ENCODE data around the gene ST3GAL5. TPM values are rescaled to one million over a fixed set of nuclear protein-coding genes. Genes with fewer than 3 reads are reported as not detected.

Gene ST3GAL5
- total and polyA plus RNA-seq, 10 donors: 18.7 to 124 (median 74.1) TPM

DNA sequence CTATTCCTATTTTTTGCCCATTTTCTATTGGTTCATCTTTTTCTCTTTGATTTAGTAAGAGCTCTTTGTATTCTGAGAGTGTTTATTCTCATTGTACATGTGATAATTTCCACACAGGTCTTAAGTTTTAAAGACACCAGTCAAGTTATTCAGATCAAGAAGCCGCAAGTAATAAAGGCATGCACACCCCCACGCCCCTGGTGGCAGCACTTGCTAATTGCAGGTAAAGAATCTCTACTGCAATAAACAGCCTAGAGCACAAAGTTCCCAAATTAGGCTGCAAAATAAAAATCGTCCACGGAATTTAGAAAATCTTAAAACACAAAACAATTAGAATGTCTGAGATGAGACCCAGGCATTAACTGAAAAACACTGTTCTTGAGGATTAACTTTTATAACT lies 45.2 kb downstream of the ST3GAL5 start:
- intact Hi-C loops (cut with DNase I; ENCODE audit: low total_unique reads): no loop called here
- WGBS, 5 donors: 65 to 86% (median 74%) methylated on average over 4 of the region's 4 CpGs
- no peak for DNase-seq
- peaks cover 0 to 98% (median 62%) of the 10 kb centered on the region in 6 donors for H3K36me3 ChIP-seq
- no peak overlapping the region for H3K27ac ChIP-seq
- no peak for TF ChIP-seq POLR2AphosphoS5 (IDR thresholded peaks at IDR 0.05)
- no peak for TF ChIP-seq POLR2A (IDR thresholded peaks at IDR 0.05)
- TF ChIP-seq, protein P1, sequence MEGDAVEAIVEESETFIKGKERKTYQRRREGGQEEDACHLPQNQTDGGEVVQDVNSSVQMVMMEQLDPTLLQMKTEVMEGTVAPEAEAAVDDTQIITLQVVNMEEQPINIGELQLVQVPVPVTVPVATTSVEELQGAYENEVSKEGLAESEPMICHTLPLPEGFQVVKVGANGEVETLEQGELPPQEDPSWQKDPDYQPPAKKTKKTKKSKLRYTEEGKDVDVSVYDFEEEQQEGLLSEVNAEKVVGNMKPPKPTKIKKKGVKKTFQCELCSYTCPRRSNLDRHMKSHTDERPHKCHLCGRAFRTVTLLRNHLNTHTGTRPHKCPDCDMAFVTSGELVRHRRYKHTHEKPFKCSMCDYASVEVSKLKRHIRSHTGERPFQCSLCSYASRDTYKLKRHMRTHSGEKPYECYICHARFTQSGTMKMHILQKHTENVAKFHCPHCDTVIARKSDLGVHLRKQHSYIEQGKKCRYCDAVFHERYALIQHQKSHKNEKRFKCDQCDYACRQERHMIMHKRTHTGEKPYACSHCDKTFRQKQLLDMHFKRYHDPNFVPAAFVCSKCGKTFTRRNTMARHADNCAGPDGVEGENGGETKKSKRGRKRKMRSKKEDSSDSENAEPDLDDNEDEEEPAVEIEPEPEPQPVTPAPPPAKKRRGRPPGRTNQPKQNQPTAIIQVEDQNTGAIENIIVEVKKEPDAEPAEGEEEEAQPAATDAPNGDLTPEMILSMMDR (IDR thresholded peaks at IDR 0.05 in 8 of 11, conservative IDR thresholded peaks at IDR 0.05 in 3 of 11): peak in 7 of 11 experiments; percentile 11 to 57 (median 41)
- H3K9me3 ChIP-seq: peaks cover 0 to 8% (median 3%) of the 10 kb centered on the region in 8 donors
- no peak overlapping the region for H3K4me3 ChIP-seq
- H3K4me1 ChIP-seq: peaks cover 0 to 53% (median 0%) of the 10 kb centered on the region in 6 donors
- no peaks in the 10 kb centered on the region for H3K27me3 ChIP-seq (replicated peaks in 1 of 7)

DNA sequence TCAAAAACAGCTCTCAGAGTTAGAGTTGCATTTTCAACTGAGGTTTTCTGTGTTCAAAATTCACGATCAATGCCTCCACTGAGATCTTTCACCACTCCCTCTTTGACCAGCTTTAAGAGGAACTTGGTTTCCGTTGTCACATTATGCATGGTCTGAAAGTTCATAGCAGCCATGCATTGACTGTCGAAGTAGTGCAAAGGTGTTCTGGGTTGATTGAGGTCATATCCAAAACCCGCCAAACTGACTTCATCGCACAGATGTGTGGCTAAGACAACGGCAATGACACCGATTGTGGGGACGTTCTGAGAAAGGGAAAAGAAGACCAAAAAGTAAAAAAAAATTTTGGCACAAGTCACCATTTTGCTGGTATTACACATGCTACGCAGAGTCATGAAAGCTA lies 48.7 kb downstream of the ST3GAL5 start:
- TF ChIP-seq, protein P1 (IDR thresholded peaks at IDR 0.05 in 8 of 11, conservative IDR thresholded peaks at IDR 0.05 in 3 of 11): no peak
- no peak for TF ChIP-seq POLR2A (IDR thresholded peaks at IDR 0.05)
- no peak for TF ChIP-seq POLR2AphosphoS5 (IDR thresholded peaks at IDR 0.05)
- Histone ChIP-seq H3K27me3 (replicated peaks in 1 of 7) (no peaks in the 10 kb centered on the region), H3K36me3 (peaks cover 0 to 74% (median 53%) of the 10 kb centered on the region in 6 donors), H3K4me3 (no peak overlapping the region), H3K4me1 (peaks cover 0 to 24% (median 0%) of the 10 kb centered on the region in 6 donors), H3K27ac (peak overlapping the region in 1 of 8 donors; percentile 33), H3K9me3 (peaks cover 0 to 8% (median 3%) of the 10 kb centered on the region in 8 donors)
- intact Hi-C loops (cut with DNase I; ENCODE audit: low total_unique reads): no loop called here
- no peak for DNase-seq
- 72 to 83% (median 79%) methylated on average over 9 of the region's 9 CpGs for whole genome bisulfite sequencing, 5 donors

DNA sequence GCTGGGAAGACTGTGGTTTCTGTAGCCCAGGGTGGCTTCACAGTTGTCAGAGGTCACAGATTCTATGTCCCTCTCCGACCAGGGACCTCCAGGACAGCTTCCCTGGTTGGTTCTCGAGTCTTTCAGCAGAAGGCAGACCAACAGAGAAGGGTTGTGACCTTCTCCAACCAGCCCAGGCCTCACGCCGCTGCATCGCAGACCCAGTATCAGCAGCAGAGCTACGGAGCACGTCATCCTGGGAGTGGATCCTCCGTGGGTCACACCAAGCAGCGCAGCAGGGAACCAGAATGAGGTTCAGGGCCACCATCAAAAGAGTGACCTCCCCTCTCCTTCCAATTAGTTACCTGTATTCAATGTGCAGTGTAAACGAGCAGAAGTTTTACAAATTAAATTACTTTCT lies 49.3 kb downstream of the ST3GAL5 start:
- no peak overlapping the region for H3K4me3 ChIP-seq
- peaks cover 0 to 21% (median 0%) of the 10 kb centered on the region in 6 donors for H3K4me1 ChIP-seq
- H3K36me3 ChIP-seq: peaks cover 0 to 68% (median 47%) of the 10 kb centered on the region in 6 donors
- H3K27ac ChIP-seq: no peak overlapping the region
- DNase-seq: no peak
- H3K9me3 ChIP-seq: peaks cover 0 to 8% (median 3%) of the 10 kb centered on the region in 8 donors
- intact Hi-C loops (cut with DNase I; ENCODE audit: low total_unique reads): no loop called here
- TF ChIP-seq POLR2AphosphoS5 (IDR thresholded peaks at IDR 0.05) (peak in 1 of 3 donors; percentile 5), POLR2A (IDR thresholded peaks at IDR 0.05) (no peak)
- H3K27me3 ChIP-seq (replicated peaks in 1 of 7): no peaks in the 10 kb centered on the region
- 91 to 97% (median 93%) methylated on average over 10 of the region's 10 CpGs for WGBS, 5 donors

DNA sequence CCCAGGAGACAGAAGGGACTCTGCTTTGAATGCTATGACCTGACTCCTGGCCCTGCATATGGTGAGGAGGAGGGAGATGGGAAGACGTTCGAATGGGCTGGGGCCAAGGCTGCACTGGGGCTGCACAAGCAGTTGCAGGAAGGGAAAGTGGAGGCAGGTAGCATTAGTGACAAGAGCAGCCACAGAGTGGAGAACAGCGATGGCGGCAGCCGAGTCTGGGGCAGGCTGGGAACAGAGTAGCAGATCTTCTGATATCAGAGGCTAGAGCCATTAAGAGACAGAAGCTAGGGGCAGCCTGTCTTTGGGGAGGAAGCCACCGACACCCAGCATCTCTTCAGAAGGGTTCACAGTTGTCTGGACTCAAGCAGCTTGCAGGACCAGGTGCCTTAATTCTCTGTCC lies 50.1 kb downstream of the ST3GAL5 start:
- Histone ChIP-seq H3K27ac (no peak overlapping the region), H3K36me3 (peaks cover 0 to 60% (median 39%) of the 10 kb centered on the region in 6 donors), H3K9me3 (peaks cover 0 to 4% (median 1%) of the 10 kb centered on the region in 8 donors), H3K4me3 (no peak overlapping the region), H3K27me3 (replicated peaks in 1 of 7) (no peaks in the 10 kb centered on the region), H3K4me1 (peaks cover 0 to 21% (median 0%) of the 10 kb centered on the region in 6 donors)
- intact Hi-C loops (cut with DNase I; ENCODE audit: low total_unique reads): no loop called here
- 88 to 99% (median 94%) methylated on average over 6 of the region's 6 CpGs for WGBS, 5 donors
- TF ChIP-seq, protein P1 (IDR thresholded peaks at IDR 0.05 in 8 of 11, conservative IDR thresholded peaks at IDR 0.05 in 3 of 11): no peak
- no peak for TF ChIP-seq POLR2A (IDR thresholded peaks at IDR 0.05)
- TF ChIP-seq POLR2AphosphoS5 (IDR thresholded peaks at IDR 0.05): no peak
- no peak for DNase-seq
